SK-N-MC (cell line): ENCODE results near the gene ARL4A.

Source experiments
- DNase-seq: peaks from one replicate; pipeline ENCODE4 v3.0.0-alpha.2; 2011; ENCODE audit warnings: low read depth, low spot score
- H3K27ac ChIP-seq: fragments of 200-600 bp; sonication (generic); 2 replicates; pipeline ENCODE4 v1.5.1; 2016; ENCODE audit warnings: mixed run types
- H3K36me3 ChIP-seq: fragments of 200-600 bp; sonication (generic); 2 replicates; pipeline ENCODE4 v1.6.1; 2017; ENCODE audit warnings: antibody characterized with exemption, low read length, mixed read lengths; ENCODE audit not compliant: insufficient read depth
- H3K4me3 ChIP-seq: fragments of 200-600 bp; sonication (generic); 2 replicates; pipeline ENCODE4 v1.5.1; 2016
- H3K9ac ChIP-seq: fragments of 200-600 bp; sonication (generic); 2 replicates; pipeline ENCODE4 v1.8.0; 2017; ENCODE audit warnings: mixed run types, mixed read lengths; ENCODE audit not compliant: insufficient read length
- H3K9me3 ChIP-seq: fragments of 200-600 bp; sonication (generic); 2 replicates; pipeline ENCODE4 v1.6.1; 2017; ENCODE audit warnings: low read depth, mild to moderate bottlenecking, antibody characterized with exemption, low read length, moderate library complexity, mixed read lengths
- EZH2 ChIP-seq: fragments of 200-600 bp; sonication (generic); IDR thresholded peaks from one replicate; pipeline ENCODE4 v1.6.1; 2017; ENCODE audit warnings: antibody characterized with exemption
- FOXP2 ChIP-seq: optimal IDR thresholded peaks from 2 replicates; pipeline ENCODE3; 2011; ENCODE audit warnings: mild to moderate bottlenecking, moderate library complexity; ENCODE audit not compliant: insufficient read depth; ENCODE audit errors: extremely low read length, control extremely low read depth
- POLR2AphosphoS5 ChIP-seq: IDR thresholded peaks from 2 replicates; pipeline ENCODE4 v1.6.1; 2012; ENCODE audit warnings: mild to moderate bottlenecking, low read depth, low read length, borderline replicate concordance

The ARL4A gene

DNA sequence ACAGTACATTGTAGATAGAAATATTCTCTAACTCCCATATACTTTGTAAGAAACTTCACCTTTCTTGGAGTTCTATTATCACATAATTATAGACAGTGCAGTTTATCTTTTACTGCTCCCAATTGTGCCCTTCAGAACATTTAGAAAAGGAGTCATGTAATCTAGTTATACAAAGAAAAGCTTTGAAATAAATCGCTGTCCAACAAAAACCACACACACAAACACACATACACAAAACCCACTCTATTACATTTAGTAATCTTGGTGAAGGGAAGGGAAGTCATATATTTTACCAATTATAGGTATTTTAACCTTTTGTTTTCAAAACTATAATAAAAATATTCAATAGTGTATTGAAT is 26.9 kb downstream of the ARL4A start:
- TF ChIP-seq POLR2AphosphoS5 (no peak), FOXP2 (no peak), EZH2 (no peak)
- H3K4me3 ChIP-seq: no peak overlapping the region
- H3K36me3 ChIP-seq: no peaks in the 10 kb centered on the region
- H3K9ac ChIP-seq: no peak overlapping the region
- no peak for DNase-seq
- no peak overlapping the region for H3K27ac ChIP-seq
- no peaks in the 10 kb centered on the region for H3K9me3 ChIP-seq

DNA sequence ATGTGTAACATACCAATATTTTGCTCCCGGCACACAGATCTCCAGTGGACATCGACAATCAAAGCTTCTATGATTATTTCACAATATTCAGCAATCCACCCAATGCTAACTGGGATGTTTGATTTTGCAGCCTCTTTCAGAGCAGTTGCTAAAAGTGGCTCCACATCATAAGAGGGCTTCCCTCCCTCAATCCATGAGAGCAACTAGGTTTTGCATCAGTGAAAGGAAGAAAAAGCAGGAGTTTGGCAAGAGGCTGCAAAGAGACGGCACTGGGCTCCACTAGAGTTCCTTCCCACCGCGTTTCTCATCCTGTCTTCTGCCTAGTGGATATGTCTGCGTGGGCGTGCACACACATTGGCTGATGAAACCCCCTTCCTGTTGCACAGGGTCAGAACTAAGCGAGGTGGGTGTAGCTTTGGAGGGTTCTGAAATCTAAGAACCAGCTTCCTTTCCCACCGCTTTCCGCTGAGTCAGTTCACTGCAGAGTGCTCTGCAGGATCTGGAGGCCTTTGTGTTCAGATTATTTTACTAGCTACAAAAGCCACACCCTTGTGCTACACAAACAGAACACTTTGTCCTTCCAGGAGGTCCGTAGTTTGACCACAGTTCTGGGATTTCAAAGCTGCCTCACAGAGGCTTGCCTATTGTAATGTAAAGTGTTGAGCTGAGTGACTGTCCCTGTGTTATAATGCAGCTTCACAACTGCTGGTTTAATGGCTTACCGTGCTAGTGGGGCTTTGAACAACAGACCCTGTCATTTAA is 28.1 kb downstream of the ARL4A start:
- Histone ChIP-seq H3K27ac (peak overlapping the region; percentile 40; the same call in 1 of the 2 replicates), H3K4me3 (peak overlapping the region; percentile 65), H3K36me3 (no peaks in the 10 kb centered on the region), H3K9me3 (no peaks in the 10 kb centered on the region), H3K9ac (peak overlapping the region; percentile 27)
- DNase-seq: peak; percentile 59
- peak; percentile 15 for TF ChIP-seq POLR2AphosphoS5
- TF ChIP-seq EZH2: no peak
- TF ChIP-seq FOXP2: no peak

DNA sequence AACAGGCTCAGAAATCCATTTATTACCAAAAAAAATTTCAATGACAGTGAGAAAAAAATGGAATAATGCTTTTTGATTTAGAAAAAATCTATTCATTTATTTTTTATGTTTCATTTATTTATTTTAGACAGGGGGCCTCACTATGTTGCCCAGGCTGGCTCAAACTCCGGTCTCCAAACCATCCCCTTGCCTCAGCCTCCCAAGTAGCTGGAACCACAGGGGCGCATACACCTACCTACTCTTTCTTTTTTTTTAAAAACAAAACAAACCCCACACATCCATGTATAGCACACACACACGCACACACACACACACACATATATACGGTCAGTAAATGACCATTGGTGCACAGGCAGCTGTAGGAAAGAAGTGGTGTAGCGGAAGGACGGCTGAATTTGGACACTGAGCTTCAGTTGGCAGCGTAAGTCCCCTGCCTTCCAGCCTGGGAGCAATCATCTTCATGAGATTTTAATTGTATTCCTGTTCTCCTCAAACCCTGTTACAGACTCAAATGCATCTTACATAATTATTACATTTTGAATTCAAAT is 28.8 kb downstream of the ARL4A start:
- no peaks in the 10 kb centered on the region for H3K9me3 ChIP-seq
- no peak for DNase-seq
- TF ChIP-seq EZH2 (no peak), POLR2AphosphoS5 (no peak), FOXP2 (no peak)
- peak overlapping the region; percentile 65 for H3K4me3 ChIP-seq
- H3K36me3 ChIP-seq: no peaks in the 10 kb centered on the region
- H3K9ac ChIP-seq: peak overlapping the region; percentile 27
- no peak overlapping the region; the same call in 1 of the 2 replicates for H3K27ac ChIP-seq

DNA sequence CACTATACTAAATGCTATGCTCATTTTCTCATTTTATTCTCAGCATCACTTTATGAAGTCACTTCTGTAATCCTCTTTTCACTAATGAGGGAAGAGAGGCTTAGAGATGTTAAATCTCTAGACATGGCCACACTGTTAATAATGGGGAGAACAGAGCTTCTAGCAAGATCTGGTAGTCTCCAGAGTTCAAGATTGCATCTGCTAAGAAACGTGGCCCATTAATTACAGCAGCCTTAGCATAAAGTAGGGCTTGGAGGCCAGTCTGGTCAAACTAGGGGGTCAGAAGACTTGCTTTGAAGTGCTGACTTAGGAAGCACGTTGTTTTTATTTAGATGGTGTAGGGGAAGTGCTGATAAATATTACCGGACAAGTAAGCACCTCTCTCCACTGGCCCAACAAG is 29.3 kb downstream of the ARL4A start:
- Histone ChIP-seq H3K9ac (no peak overlapping the region), H3K9me3 (no peaks in the 10 kb centered on the region), H3K36me3 (no peaks in the 10 kb centered on the region), H3K4me3 (no peak overlapping the region), H3K27ac (no peak overlapping the region)
- DNase-seq: no peak
- no peak for TF ChIP-seq FOXP2

DNA sequence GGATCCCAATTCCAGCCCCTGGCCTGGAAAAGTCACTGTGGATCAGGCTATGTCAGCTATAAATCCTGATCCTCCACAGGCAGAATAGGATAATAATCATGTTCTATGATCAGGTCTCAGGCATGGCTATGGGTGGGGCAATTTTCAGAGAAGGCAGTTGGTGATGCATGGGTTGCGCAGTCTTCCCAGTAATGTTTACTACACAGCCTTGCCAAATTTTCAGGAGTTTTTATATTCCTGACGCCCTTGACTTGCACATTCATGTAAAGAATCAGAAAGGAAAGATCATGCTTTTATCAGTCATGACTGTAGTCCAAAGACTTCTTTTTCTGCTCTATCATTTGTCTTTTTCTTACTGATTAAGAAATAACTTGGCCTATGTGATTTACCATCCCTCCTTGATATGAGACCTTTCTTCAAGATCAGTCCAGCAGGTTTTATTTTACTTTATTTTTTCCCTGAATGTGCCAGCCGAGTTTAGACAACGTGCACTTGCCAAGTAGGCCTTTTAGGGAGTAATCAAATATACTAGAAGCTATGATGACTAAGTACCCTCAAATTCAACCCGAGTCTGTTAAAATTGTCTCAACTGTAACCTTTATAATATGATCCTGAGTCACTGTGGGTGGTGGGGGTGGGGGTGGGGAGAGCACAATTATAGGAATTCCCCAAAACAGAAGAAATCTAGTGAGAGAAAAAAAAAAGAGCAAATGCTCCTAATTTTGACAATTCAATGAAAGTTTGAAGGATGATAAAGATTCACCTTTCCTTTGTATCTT is 31.9 kb downstream of the ARL4A start:
- H3K9me3 ChIP-seq: no peaks in the 10 kb centered on the region
- no peak for DNase-seq
- no peak for TF ChIP-seq POLR2AphosphoS5
- no peak for TF ChIP-seq EZH2
- TF ChIP-seq FOXP2: no peak
- H3K27ac ChIP-seq: peak overlapping the region; percentile 86
- no peaks in the 10 kb centered on the region for H3K36me3 ChIP-seq
- H3K4me3 ChIP-seq: peak overlapping the region; percentile 51
- peak overlapping the region; percentile 41 for H3K9ac ChIP-seq

DNA sequence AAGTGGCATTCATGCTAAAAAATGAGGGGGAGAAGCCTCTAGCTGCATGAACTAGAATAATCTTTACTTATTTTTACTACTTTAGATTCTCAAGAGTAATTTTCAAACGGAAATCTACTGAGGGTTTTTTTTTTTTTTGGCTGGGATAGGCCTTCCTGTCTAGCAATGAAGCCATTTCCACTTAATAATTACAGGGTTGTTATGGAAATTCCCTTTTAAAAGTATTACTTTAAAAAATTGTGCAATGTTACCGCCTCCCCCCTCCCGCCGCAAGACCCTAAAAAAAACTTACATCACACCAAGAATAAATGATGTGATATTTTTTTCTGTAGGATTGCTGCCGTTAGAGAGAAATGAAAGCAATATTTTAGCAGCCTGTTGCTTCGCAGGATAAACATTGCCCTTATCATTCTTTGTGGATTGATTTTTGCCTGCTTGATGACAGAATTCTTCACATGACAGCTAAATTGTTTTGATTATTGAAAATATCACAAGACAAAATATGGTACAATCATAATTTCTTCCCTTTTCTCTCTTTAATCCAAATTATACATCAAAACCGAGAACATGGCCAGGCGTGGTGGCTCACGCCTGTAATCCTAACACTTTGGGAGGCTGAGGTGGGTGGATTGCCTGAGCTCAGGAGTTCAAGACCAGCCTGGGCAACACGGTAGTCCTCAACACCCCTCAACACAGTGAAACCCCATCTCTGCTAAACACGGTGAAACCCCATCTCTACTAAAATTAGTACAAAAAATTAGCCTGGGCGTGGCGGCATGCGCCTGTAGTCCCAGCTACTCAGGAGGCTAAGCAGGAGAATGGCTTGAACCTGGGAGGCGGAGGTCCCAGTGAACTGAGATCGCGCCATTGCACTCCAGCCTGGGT is 32.8 kb downstream of the ARL4A start:
- H3K4me3 ChIP-seq: peak overlapping the region; percentile 51
- no peaks in the 10 kb centered on the region for H3K36me3 ChIP-seq
- peak; percentile 76 for DNase-seq
- peak overlapping the region; percentile 41 for H3K9ac ChIP-seq
- TF ChIP-seq POLR2AphosphoS5: no peak; the same call in 1 of the 2 replicates
- no peak for TF ChIP-seq EZH2
- no peak for TF ChIP-seq FOXP2
- H3K27ac ChIP-seq: peak overlapping the region; percentile 86
- H3K9me3 ChIP-seq: no peaks in the 10 kb centered on the region

DNA sequence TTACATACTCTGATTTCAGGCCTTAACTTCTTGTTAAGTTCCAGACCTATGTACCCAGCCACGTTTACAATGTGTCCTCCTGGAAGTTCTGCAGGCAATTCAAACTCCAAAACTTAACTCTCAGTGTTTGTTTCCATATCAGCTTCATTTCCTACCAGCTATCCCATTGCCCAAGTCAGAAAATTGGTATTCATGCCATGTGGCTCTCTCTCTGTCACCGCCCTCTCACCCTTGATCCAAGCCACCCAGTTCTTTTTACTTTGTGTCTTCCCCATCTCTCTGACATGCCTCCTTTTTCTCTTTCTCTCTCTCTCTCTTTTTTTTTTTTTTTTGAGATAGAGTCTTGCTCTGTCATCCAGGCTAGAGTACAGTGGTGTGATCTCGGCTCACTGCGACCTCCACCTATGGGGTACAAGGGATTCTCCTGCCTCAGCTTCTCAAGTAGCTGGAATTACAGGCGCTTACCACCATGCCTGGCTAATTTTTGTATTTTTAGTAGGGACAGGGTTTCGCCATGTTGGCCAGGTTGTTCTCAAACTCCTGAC is 33.9 kb downstream of the ARL4A start:
- no peak for DNase-seq
- no peak overlapping the region for H3K27ac ChIP-seq
- no peak overlapping the region for H3K4me3 ChIP-seq
- no peak for TF ChIP-seq POLR2AphosphoS5
- TF ChIP-seq FOXP2: no peak
- no peak for TF ChIP-seq EZH2
- H3K9ac ChIP-seq: no peak overlapping the region
- no peaks in the 10 kb centered on the region for H3K9me3 ChIP-seq
- H3K36me3 ChIP-seq: no peaks in the 10 kb centered on the region
